DND-41 (cell line): ENCODE measurements around the gene GSS.

Experiments
- CTCF ChIP-seq: IDR thresholded peaks from 2 replicates; pipeline ENCODE4 v1.5.1; 2012; ENCODE audit warnings: borderline replicate concordance, low read length, moderate library complexity, mild to moderate bottlenecking; ENCODE audit not compliant: poor library complexity, severe bottlenecking; ENCODE audit errors: extremely low read depth
- EZH2 ChIP-seq: IDR thresholded peaks from 3 replicates; pipeline ENCODE4 v1.6.1; 2012; ENCODE audit warnings: borderline replicate concordance, low read depth, mild to moderate bottlenecking, moderate library complexity, low read length, inconsistent platforms; ENCODE audit not compliant: severe bottlenecking

- TF ChIP-seq CTCF (no peak), EZH2 (no peak)
Measured at GRCh38 chr20:35003211-35004031, 47.8 kb upstream of the GSS start.
